Smooth muscle cell (in vitro differentiated cells): ENCODE results near the gene BFSP2. TPM values are rescaled to one million over a fixed set of nuclear protein-coding genes. Genes with fewer than 3 reads are reported as not detected.

Experiments
- DNase-seq: peaks from one replicate; lab custom pipeline; 2025; ENCODE audit not compliant: unreplicated experiment; lab: John Stamatoyannopoulos, UW
- H2AFZ ChIP-seq: fragments of 200-600 bp; sonication (generic); 2 replicates; pipeline ENCODE4 v1.6.0; 2016; ENCODE audit warnings: antibody characterized with exemption, low read depth, mild to moderate bottlenecking
- H3F3A ChIP-seq: fragments of 200-600 bp; sonication (generic); 2 replicates; pipeline ENCODE4 v1.6.0; 2017; ENCODE audit warnings: antibody characterized with exemption, low read depth
- H3K27ac ChIP-seq: fragments of 200-600 bp; sonication (generic); 2 replicates; pipeline ENCODE4 v1.5.1; 2016; ENCODE audit warnings: low read depth, mild to moderate bottlenecking
- H3K27me3 ChIP-seq: fragments of 200-600 bp; sonication (generic); 2 replicates; pipeline ENCODE4 v1.6.1; 2016; ENCODE audit warnings: low read depth, mild to moderate bottlenecking
- H3K36me3 ChIP-seq: fragments of 200-600 bp; sonication (generic); 2 replicates; pipeline ENCODE4 v1.5.1; 2016; ENCODE audit warnings: low read depth
- H3K4me1 ChIP-seq: fragments of 200-600 bp; sonication (generic); 2 replicates; pipeline ENCODE4 v1.5.1; 2016; ENCODE audit warnings: low read depth
- H3K4me2 ChIP-seq: fragments of 200-600 bp; sonication (generic); 2 replicates; pipeline ENCODE4 v1.6.0; 2016; ENCODE audit warnings: mild to moderate bottlenecking
- H3K4me3 ChIP-seq: fragments of 200-600 bp; sonication (generic); 2 replicates; pipeline ENCODE4 v1.5.1; 2016; ENCODE audit warnings: mild to moderate bottlenecking
- H3K79me2 ChIP-seq: fragments of 200-600 bp; sonication (generic); 2 replicates; pipeline ENCODE4 v1.6.0; 2016; ENCODE audit warnings: low read depth, mild to moderate bottlenecking
- H3K9ac ChIP-seq: fragments of 200-600 bp; sonication (generic); 2 replicates; pipeline ENCODE4 v1.6.0; 2016; ENCODE audit warnings: low read depth
- H3K9me3 ChIP-seq: fragments of 200-600 bp; sonication (generic); replicated peaks from 2 replicates; pipeline ENCODE4 v1.5.1; 2016; ENCODE audit warnings: low read depth
- H4K20me1 ChIP-seq: fragments of 200-600 bp; sonication (generic); 2 replicates; pipeline ENCODE4 v1.6.0; 2016; ENCODE audit warnings: low read depth
- WGBS: methylation state at CpG from one replicate; pipeline ENCODE4 v1.1.7; 2016; ENCODE audit warnings: low lambda C conversion rate; 5-methylcytosine and 5-hydroxymethylcytosine counted together
- polyA plus RNA-seq: library from polyadenylated mRNA; unstranded; fragments of >200 nt; fragmentation: Nextera tagmentation; extraction: Ambion mirVana; gene quantifications from 2 replicates; pipeline ENCODE4 v1.2.1, GENCODE V29; 2016
- total RNA-seq: library from RNA; depleted of rRNA; stranded (reverse); fragments of >200 nt; gene quantifications from 2 replicates; pipeline ENCODE4 v1.2.3, GENCODE V29; 2014
- TF ChIP-seq, protein P1 (sequence below): fragments of 200-600 bp; sonication (generic); IDR thresholded peaks from 2 replicates; pipeline ENCODE4 v1.5.1; 2017; ENCODE audit warnings: borderline replicate concordance, mild to moderate bottlenecking, antibody characterized with exemption; ENCODE audit not compliant: insufficient read depth, poor library complexity, severe bottlenecking

Gene BFSP2
- total and polyA plus RNA-seq, 2 experiments from 2014 or later = not detected

DNA sequence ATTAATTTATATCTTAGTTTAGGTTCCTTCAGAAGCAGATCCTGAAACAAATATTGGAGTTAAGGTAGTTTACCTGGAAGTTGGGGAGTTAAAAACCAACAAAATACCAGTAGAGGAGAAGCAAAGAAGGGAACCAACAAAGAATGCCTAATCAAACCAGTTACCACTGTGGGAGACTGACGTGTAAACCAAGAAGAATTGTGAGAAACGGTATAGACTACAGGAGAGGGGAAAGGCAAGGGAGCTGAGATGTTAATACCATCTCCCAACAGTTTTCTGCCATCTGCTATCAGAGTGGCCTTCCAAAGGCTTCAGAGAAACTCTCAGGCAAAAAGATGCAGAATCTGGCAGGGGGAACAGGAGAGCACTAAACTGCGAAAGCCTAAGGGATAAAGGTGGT lies 53.5 kb downstream of the BFSP2 start:
- 65% methylated on average over 3 of the region's 3 CpGs for WGBS
- no peak overlapping the region for H3K9ac ChIP-seq
- H3K27ac ChIP-seq = no peak overlapping the region
- H3K9me3 ChIP-seq = no peaks in the 10 kb centered on the region
- peaks cover 8% of the 10 kb centered on the region for H3F3A ChIP-seq
- H4K20me1 ChIP-seq = no peaks in the 10 kb centered on the region
- no peaks in the 10 kb centered on the region for H3K79me2 ChIP-seq
- no peaks in the 10 kb centered on the region for H3K27me3 ChIP-seq
- H3K4me2 ChIP-seq = peak overlapping the region; percentile 21
- H3K4me3 ChIP-seq = no peak overlapping the region
- no peak overlapping the region for H2AFZ ChIP-seq
- peaks cover 10% of the 10 kb centered on the region for H3K4me1 ChIP-seq
- H3K36me3 ChIP-seq = no peaks in the 10 kb centered on the region
- TF ChIP-seq, protein P1, sequence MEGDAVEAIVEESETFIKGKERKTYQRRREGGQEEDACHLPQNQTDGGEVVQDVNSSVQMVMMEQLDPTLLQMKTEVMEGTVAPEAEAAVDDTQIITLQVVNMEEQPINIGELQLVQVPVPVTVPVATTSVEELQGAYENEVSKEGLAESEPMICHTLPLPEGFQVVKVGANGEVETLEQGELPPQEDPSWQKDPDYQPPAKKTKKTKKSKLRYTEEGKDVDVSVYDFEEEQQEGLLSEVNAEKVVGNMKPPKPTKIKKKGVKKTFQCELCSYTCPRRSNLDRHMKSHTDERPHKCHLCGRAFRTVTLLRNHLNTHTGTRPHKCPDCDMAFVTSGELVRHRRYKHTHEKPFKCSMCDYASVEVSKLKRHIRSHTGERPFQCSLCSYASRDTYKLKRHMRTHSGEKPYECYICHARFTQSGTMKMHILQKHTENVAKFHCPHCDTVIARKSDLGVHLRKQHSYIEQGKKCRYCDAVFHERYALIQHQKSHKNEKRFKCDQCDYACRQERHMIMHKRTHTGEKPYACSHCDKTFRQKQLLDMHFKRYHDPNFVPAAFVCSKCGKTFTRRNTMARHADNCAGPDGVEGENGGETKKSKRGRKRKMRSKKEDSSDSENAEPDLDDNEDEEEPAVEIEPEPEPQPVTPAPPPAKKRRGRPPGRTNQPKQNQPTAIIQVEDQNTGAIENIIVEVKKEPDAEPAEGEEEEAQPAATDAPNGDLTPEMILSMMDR = no peak
- DNase-seq = no peak

DNA sequence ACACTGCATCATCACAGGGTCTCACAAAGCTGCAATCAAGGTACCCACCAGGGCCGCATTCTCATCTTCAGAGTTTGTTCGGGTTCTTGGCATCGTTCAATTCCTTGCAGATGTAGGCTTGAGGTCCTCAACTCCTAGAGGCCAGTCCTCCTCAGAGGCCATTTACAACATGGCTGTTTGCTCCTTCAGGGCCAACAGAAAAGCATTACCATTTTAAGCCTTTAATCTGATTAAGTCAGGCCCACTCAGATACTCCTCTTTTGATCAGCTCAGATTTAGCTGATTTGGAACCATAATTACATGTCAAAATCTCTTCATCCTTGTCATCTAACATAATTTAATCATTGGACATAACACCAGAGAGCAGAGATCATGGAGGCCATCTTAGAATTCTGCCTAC lies 55.4 kb downstream of the BFSP2 start:
- Histone ChIP-seq H3K36me3 (no peaks in the 10 kb centered on the region), H3K4me1 (peaks cover 16% of the 10 kb centered on the region), H3K4me2 (no peak overlapping the region), H3K4me3 (no peak overlapping the region), H3K27ac (no peak overlapping the region), H3K9me3 (no peaks in the 10 kb centered on the region), H3K9ac (no peak overlapping the region), H3K79me2 (no peaks in the 10 kb centered on the region), H3K27me3 (no peaks in the 10 kb centered on the region), H4K20me1 (no peaks in the 10 kb centered on the region), H3F3A (peaks cover 8% of the 10 kb centered on the region), H2AFZ (no peak overlapping the region)
- TF ChIP-seq, protein P1 = no peak
- WGBS = 86% methylated on average over 3 of the region's 3 CpGs
- DNase-seq = no peak

DNA sequence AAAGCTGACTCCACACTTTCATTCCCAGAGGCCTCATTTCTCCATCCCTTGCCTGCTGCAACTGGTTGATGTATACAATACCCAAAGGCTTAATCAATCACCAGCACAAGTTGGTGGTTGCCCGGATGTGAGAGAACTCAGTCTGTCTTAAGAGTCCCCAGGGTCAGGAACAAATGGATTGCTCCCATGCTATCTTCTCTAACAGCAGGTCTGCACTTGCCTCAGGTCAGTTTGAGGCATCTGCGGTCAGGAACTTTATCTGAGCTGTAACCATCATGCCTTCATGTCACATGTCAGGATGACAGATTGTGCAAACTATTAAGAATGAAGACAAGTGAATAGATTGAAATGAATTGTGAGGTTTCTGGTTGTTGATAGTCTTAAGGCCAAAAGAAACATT lies 56.1 kb downstream of the BFSP2 start:
- Histone ChIP-seq H3K27me3 (no peaks in the 10 kb centered on the region), H3F3A (peaks cover 8% of the 10 kb centered on the region), H2AFZ (no peak overlapping the region), H3K9me3 (no peaks in the 10 kb centered on the region), H3K27ac (no peak overlapping the region), H3K4me3 (no peak overlapping the region), H4K20me1 (no peaks in the 10 kb centered on the region), H3K9ac (no peak overlapping the region), H3K79me2 (no peaks in the 10 kb centered on the region), H3K4me1 (peaks cover 22% of the 10 kb centered on the region), H3K36me3 (no peaks in the 10 kb centered on the region), H3K4me2 (no peak overlapping the region)
- WGBS = 75% methylated on average over 2 of the region's 2 CpGs
- TF ChIP-seq, protein P1 = no peak
- DNase-seq = no peak

DNA sequence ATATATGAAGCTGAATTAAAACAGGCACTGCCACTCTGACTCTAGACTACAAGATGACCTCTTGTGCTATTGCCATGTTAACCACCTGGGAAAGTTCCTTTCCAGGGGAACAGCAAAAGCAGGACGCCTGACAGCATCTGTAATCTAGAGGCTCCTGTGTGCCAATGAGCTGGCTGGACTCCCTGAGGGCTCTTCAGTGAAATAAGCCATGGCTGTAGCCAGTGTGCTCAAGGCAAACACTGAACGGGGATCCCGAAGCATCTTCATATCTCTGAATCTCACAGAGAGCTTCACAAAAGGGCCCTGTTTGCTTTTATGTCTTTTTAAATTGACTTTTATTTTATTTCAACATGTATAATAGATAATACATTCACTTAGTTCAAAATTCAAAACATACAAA lies 57.2 kb downstream of the BFSP2 start:
- Histone ChIP-seq H4K20me1 (no peaks in the 10 kb centered on the region), H3K27ac (no peak overlapping the region), H3K9me3 (no peaks in the 10 kb centered on the region), H3K36me3 (no peaks in the 10 kb centered on the region), H3K4me2 (no peak overlapping the region), H3K4me3 (no peak overlapping the region), H3F3A (peaks cover 8% of the 10 kb centered on the region), H3K27me3 (no peaks in the 10 kb centered on the region), H3K4me1 (peaks cover 33% of the 10 kb centered on the region), H2AFZ (no peak overlapping the region), H3K9ac (no peak overlapping the region), H3K79me2 (no peaks in the 10 kb centered on the region)
- 56% methylated on average over 3 of the region's 3 CpGs for WGBS
- no peak for DNase-seq
- TF ChIP-seq, protein P1 = no peak
